ENCODE results near the gene SLC29A4.

DNA sequence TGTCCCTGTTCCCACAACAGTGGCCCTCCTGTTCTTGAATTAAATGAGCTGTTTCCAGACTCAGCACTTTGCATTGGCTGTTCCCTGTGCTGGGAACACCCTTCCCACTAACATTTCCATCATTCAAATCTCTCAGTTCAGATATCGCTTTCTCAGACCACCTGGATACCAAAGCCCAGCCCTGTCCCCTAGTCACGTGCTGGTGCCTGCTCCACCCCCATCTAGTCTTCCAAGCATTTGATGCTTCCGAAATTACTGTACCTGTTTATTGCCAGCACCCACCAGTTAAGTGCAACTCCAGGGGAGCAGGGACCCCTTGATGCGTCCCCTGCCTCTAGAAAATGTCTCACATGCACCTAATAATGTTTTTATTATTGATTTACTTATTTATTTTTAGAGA, 3.0 kb upstream of the SLC29A4 start:
- TF ChIP-seq, protein P1, sequence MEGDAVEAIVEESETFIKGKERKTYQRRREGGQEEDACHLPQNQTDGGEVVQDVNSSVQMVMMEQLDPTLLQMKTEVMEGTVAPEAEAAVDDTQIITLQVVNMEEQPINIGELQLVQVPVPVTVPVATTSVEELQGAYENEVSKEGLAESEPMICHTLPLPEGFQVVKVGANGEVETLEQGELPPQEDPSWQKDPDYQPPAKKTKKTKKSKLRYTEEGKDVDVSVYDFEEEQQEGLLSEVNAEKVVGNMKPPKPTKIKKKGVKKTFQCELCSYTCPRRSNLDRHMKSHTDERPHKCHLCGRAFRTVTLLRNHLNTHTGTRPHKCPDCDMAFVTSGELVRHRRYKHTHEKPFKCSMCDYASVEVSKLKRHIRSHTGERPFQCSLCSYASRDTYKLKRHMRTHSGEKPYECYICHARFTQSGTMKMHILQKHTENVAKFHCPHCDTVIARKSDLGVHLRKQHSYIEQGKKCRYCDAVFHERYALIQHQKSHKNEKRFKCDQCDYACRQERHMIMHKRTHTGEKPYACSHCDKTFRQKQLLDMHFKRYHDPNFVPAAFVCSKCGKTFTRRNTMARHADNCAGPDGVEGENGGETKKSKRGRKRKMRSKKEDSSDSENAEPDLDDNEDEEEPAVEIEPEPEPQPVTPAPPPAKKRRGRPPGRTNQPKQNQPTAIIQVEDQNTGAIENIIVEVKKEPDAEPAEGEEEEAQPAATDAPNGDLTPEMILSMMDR (IDR thresholded peaks at IDR 0.05) = no peak
- no peak for TF ChIP-seq POLR2A (IDR thresholded peaks at IDR 0.05)
